ENCODE measurements around the gene ZNF576.
"Not testable (repeated sequence)": the region's sequence is repeated elsewhere in the genome, so short reads cannot be mapped to it uniquely, and the experiment has no call there.

The ZNF576 gene

GRCh38 chr19:43578787-43579186, 17.6 kb upstream of the ZNF576 start:
- H3K4me3 Mint-ChIP-seq = peak overlapping the region; percentile 77 to 88 (median 82)
- H3K27me3 Mint-ChIP-seq (ENCODE audit: low read depth) = no peaks in the 10 kb centered on the region
- peak overlapping the region; percentile 18 to 97 (median 91) for H3K27ac Mint-ChIP-seq
- no peaks in the 10 kb centered on the region for H3K9me3 Mint-ChIP-seq
- no peak for TF ChIP-seq CTCF (IDR thresholded peaks at IDR 0.05; ENCODE audit: unreplicated experiment in 3 of 3)
- H3K36me3 Mint-ChIP-seq (ENCODE audit: low read depth) = peaks cover 5% of the 10 kb centered on the region
- H3K4me1 Mint-ChIP-seq = peaks cover 44% of the 10 kb centered on the region

- peaks cover 30% of the 10 kb centered on the region for H3K4me1 Mint-ChIP-seq
- H3K4me3 Mint-ChIP-seq = peak overlapping the region; percentile 88 to 94 (median 91)
- H3K27ac Mint-ChIP-seq = peak overlapping the region; percentile 23 to 96 (median 90)
- no peaks in the 10 kb centered on the region for H3K9me3 Mint-ChIP-seq
- H3K27me3 Mint-ChIP-seq (ENCODE audit: low read depth) = no peaks in the 10 kb centered on the region
- peaks cover 16% of the 10 kb centered on the region for H3K36me3 Mint-ChIP-seq (ENCODE audit: low read depth)
- TF ChIP-seq CTCF (IDR thresholded peaks at IDR 0.05; ENCODE audit: unreplicated experiment in 3 of 3) = no peak
Measured at GRCh38 chr19:43581467-43581866, 14.9 kb upstream of the ZNF576 start.

DNA sequence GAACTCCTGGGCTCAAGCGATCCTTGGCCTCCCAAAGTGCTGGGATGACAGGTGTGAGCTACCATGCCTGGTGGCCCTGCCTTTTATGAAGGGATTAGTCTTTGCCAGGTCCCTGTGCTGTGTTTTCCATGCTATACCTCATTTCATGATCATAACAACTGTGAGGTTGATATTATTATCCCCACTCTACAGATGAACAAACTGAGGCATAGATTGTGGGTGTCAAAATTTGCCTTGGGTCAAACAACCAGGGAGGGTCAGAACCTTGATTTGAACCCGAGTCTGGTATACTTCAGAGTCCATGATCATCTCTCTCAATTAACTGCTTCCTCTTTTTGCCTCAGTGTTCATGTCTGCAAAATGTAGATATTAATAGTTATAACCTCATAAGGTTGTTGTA, 13.9 kb upstream of the ZNF576 start:
- no peaks in the 10 kb centered on the region for H3K27me3 Mint-ChIP-seq (ENCODE audit: low read depth)
- peaks cover 21% of the 10 kb centered on the region for H3K36me3 Mint-ChIP-seq (ENCODE audit: low read depth)
- H3K4me1 Mint-ChIP-seq = peaks cover 23% of the 10 kb centered on the region
- H3K9me3 Mint-ChIP-seq = no peaks in the 10 kb centered on the region
- peak overlapping the region in 2 of 3 experiments; percentile 62 to 94 for H3K4me3 Mint-ChIP-seq
- H3K27ac Mint-ChIP-seq = peak overlapping the region in 2 of 3 experiments; percentile 50 to 51
- TF ChIP-seq CTCF (IDR thresholded peaks at IDR 0.05; ENCODE audit: unreplicated experiment in 3 of 3) = no peak

DNA sequence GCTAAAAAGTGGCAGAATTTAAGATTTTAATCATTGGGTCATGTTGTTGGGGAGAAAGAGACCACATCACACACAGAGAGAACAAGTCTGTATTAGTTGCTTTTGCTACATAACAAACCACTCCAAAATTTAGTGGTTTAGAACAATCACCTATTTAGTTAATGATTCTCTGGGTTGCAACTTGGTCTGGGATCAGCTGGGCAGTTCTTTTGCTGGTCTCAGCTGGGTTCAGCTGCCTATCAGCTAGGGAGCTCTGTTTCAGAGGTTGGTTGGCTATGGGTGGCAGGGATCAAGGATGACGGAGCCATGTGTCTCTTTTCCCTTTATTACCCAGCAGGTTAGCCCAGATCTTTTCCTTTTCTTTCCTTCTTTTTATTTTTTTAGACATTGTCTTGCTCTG, 11.9 kb upstream of the ZNF576 start:
- Mint-ChIP-seq H3K27ac (peak overlapping the region; percentile 34 to 93 (median 63)), H3K9me3 (no peaks in the 10 kb centered on the region), H3K36me3 (ENCODE audit: low read depth) (peaks cover 29% of the 10 kb centered on the region), H3K4me3 (no peak overlapping the region), H3K4me1 (peaks cover 18% of the 10 kb centered on the region), H3K27me3 (ENCODE audit: low read depth) (no peaks in the 10 kb centered on the region)
- no peak for TF ChIP-seq CTCF (IDR thresholded peaks at IDR 0.05; ENCODE audit: unreplicated experiment in 3 of 3)

- no peak for TF ChIP-seq CTCF (IDR thresholded peaks at IDR 0.05; ENCODE audit: unreplicated experiment in 3 of 3)
- peak overlapping the region in 1 of 3 experiments; percentile 13 for H3K27ac Mint-ChIP-seq
Measured at GRCh38 chr19:43586346-43586745, 10.0 kb upstream of the ZNF576 start.

DNA sequence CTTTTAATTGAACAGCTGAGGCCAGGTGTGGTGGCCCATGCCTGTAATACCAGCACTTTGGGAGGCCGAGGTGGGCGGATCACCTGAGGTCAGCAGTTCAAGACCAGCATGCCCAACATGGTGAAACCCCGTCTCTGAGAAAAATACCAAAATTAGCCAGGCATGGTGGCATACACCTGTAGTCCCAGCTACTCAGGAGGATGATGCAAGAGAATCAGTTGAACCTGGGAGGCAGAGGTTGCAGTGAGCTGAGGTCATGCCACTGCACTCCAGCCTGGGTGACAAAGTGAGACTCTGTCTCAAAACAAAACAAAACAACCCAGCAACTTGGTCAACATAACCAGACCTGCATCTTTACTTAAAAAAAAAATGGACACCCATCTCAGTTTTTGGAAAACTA, 9.4 kb upstream of the ZNF576 start:
- not testable (repeated sequence) for H3K27ac Mint-ChIP-seq; H3K9me3 Mint-ChIP-seq; H3K4me1 Mint-ChIP-seq; H3K4me3 Mint-ChIP-seq; H3K27me3 Mint-ChIP-seq (ENCODE audit: low read depth)
- H3K36me3 Mint-ChIP-seq (ENCODE audit: low read depth) = peaks cover 45% of the 10 kb centered on the region

More at GRCh38 chr19:43586346-43586745, 10.0 kb upstream of the ZNF576 start:
- Mint-ChIP-seq H3K36me3 (ENCODE audit: low read depth) (peaks cover 45% of the 10 kb centered on the region), H3K27me3 (ENCODE audit: low read depth) (no peaks in the 10 kb centered on the region), H3K9me3 (no peaks in the 10 kb centered on the region), H3K4me3 (no peak overlapping the region), H3K4me1 (peaks cover 13% of the 10 kb centered on the region)
